ENCODE results near the gene METTL26. TPM values are rescaled to one million over a fixed set of nuclear protein-coding genes. Genes with fewer than 3 reads are reported as not detected.

Gene METTL26
- total and polyA plus RNA-seq, 2 of the 8 experiments (the other 6 are each of a cell fraction or from before 2014, with no cell fraction given), result 100 to 186 TPM

DNA sequence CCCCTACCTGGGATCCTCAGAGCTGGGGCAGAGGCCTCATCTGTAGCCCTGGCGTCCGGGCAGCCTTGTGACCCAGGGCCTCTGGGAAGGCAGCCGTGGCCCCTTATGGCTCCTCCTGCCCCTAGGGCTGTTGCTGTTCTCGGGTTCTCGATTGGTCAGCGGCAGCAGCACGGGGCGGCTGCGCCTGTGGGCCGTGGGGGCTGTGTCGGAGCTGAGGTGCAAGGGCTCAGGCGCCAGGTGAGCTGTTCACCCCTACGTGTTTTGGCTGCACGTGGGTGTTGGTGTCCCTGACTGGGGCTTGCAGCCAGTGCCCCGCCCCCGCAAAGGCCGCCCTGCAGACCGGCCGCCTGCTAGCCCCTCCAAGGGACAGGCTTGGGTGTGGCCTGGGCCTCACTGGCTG lies 26.0 kb upstream of the METTL26 start (continued):
- TF ChIP-seq, protein P1, sequence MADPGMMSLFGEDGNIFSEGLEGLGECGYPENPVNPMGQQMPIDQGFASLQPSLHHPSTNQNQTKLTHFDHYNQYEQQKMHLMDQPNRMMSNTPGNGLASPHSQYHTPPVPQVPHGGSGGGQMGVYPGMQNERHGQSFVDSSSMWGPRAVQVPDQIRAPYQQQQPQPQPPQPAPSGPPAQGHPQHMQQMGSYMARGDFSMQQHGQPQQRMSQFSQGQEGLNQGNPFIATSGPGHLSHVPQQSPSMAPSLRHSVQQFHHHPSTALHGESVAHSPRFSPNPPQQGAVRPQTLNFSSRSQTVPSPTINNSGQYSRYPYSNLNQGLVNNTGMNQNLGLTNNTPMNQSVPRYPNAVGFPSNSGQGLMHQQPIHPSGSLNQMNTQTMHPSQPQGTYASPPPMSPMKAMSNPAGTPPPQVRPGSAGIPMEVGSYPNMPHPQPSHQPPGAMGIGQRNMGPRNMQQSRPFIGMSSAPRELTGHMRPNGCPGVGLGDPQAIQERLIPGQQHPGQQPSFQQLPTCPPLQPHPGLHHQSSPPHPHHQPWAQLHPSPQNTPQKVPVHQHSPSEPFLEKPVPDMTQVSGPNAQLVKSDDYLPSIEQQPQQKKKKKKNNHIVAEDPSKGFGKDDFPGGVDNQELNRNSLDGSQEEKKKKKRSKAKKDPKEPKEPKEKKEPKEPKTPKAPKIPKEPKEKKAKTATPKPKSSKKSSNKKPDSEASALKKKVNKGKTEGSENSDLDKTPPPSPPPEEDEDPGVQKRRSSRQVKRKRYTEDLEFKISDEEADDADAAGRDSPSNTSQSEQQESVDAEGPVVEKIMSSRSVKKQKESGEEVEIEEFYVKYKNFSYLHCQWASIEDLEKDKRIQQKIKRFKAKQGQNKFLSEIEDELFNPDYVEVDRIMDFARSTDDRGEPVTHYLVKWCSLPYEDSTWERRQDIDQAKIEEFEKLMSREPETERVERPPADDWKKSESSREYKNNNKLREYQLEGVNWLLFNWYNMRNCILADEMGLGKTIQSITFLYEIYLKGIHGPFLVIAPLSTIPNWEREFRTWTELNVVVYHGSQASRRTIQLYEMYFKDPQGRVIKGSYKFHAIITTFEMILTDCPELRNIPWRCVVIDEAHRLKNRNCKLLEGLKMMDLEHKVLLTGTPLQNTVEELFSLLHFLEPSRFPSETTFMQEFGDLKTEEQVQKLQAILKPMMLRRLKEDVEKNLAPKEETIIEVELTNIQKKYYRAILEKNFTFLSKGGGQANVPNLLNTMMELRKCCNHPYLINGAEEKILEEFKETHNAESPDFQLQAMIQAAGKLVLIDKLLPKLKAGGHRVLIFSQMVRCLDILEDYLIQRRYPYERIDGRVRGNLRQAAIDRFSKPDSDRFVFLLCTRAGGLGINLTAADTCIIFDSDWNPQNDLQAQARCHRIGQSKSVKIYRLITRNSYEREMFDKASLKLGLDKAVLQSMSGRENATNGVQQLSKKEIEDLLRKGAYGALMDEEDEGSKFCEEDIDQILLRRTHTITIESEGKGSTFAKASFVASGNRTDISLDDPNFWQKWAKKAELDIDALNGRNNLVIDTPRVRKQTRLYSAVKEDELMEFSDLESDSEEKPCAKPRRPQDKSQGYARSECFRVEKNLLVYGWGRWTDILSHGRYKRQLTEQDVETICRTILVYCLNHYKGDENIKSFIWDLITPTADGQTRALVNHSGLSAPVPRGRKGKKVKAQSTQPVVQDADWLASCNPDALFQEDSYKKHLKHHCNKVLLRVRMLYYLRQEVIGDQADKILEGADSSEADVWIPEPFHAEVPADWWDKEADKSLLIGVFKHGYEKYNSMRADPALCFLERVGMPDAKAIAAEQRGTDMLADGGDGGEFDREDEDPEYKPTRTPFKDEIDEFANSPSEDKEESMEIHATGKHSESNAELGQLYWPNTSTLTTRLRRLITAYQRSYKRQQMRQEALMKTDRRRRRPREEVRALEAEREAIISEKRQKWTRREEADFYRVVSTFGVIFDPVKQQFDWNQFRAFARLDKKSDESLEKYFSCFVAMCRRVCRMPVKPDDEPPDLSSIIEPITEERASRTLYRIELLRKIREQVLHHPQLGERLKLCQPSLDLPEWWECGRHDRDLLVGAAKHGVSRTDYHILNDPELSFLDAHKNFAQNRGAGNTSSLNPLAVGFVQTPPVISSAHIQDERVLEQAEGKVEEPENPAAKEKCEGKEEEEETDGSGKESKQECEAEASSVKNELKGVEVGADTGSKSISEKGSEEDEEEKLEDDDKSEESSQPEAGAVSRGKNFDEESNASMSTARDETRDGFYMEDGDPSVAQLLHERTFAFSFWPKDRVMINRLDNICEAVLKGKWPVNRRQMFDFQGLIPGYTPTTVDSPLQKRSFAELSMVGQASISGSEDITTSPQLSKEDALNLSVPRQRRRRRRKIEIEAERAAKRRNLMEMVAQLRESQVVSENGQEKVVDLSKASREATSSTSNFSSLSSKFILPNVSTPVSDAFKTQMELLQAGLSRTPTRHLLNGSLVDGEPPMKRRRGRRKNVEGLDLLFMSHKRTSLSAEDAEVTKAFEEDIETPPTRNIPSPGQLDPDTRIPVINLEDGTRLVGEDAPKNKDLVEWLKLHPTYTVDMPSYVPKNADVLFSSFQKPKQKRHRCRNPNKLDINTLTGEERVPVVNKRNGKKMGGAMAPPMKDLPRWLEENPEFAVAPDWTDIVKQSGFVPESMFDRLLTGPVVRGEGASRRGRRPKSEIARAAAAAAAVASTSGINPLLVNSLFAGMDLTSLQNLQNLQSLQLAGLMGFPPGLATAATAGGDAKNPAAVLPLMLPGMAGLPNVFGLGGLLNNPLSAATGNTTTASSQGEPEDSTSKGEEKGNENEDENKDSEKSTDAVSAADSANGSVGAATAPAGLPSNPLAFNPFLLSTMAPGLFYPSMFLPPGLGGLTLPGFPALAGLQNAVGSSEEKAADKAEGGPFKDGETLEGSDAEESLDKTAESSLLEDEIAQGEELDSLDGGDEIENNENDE (IDR thresholded peaks at IDR 0.05; ENCODE audit: insufficient replicate concordance, low read length), result no peak

Data from H1 (cell line).